Liver (tissue), 9 donors: ENCODE results near the gene NGF. TPM values are rescaled to one million over a fixed set of nuclear protein-coding genes. Genes with fewer than 3 reads are reported as not detected.

Source experiments
- DNase-seq: peaks from one replicate; pipeline ENCODE4 v3.0.0-alpha.2; 2017; ENCODE audit warnings: low spot score
- H3K27ac ChIP-seq, 2 donors: one replicate each; pipeline ENCODE4 v1.7.0; 2013; ENCODE audit warnings: inconsistent platforms in 2 of 2, low read length in 2 of 2, control low read depth in 1 of 2, low read depth in 1 of 2, mild to moderate bottlenecking in 1 of 2
- H3K27me3 ChIP-seq, 4 donors: one replicate each; pipeline versions ENCODE4 v1.6.1 to v1.7.0; 2013; ENCODE audit warnings: low read length in 3 of 4, inconsistent platforms in 1 of 4, mild to moderate bottlenecking in 1 of 4, moderate library complexity in 1 of 4; ENCODE audit not compliant: control insufficient read depth in 4 of 4, insufficient read depth in 4 of 4
- H3K36me3 ChIP-seq, 4 donors: one replicate each; pipeline versions ENCODE4 v1.6.1 to v1.7.0; 2013; ENCODE audit warnings: low read length in 3 of 4, mild to moderate bottlenecking in 3 of 4, low read depth in 1 of 4, moderate library complexity in 1 of 4; ENCODE audit not compliant: control insufficient read depth in 4 of 4, insufficient read depth in 3 of 4
- H3K4me1 ChIP-seq, 4 donors: one replicate each; pipeline versions ENCODE4 v1.6.1 to v1.7.0; 2013; ENCODE audit warnings: low read length in 3 of 4, mild to moderate bottlenecking in 3 of 4, moderate library complexity in 1 of 4; ENCODE audit not compliant: control insufficient read depth in 4 of 4, insufficient read depth in 4 of 4
- H3K4me3 ChIP-seq, 3 donors: one replicate each; pipeline versions ENCODE4 v1.6.1 to v1.7.0; 2013; ENCODE audit warnings: low read length in 3 of 3, control low read depth in 1 of 3, low read depth in 1 of 3, mild to moderate bottlenecking in 1 of 3
- H3K9ac ChIP-seq, 2 donors: one replicate each; pipeline ENCODE4 v1.7.0; 2013; ENCODE audit warnings: low read length in 2 of 2, mild to moderate bottlenecking in 2 of 2, moderate library complexity in 2 of 2, control low read depth in 1 of 2, low read depth in 1 of 2
- H3K9me3 ChIP-seq, 4 donors: one replicate each; pipeline versions ENCODE4 v1.6.1 to v1.7.0; 2013; ENCODE audit warnings: low read length in 3 of 4; ENCODE audit not compliant: control insufficient read depth in 4 of 4
- EGR1 ChIP-seq, 2 donors: IDR thresholded peaks; 2 replicates each; pipeline ENCODE4 v1.6.1; 2016 to 2018; ENCODE audit warnings: antibody characterized with exemption in 2 of 2, low read depth in 2 of 2
- FOXA1 ChIP-seq: IDR thresholded peaks from 2 replicates; pipeline ENCODE4 v1.6.1; 2016; ENCODE audit warnings: antibody characterized with exemption
- FOXA2 ChIP-seq: IDR thresholded peaks from 2 replicates; pipeline ENCODE4 v1.6.1; 2016; ENCODE audit warnings: antibody characterized with exemption
- GABPA ChIP-seq, 2 donors: IDR thresholded peaks in 1 of 2; conservative IDR thresholded peaks in 1 of 2; 2 replicates each; pipeline ENCODE4 v1.6.1; 2016; ENCODE audit warnings: antibody characterized with exemption in 2 of 2, mild to moderate bottlenecking in 1 of 2, moderate library complexity in 1 of 2
- HNF4A ChIP-seq, 2 donors: conservative IDR thresholded peaks; 2 replicates each; pipeline ENCODE4 v1.6.1; 2016; ENCODE audit warnings: antibody characterized with exemption in 2 of 2, mild to moderate bottlenecking in 2 of 2
- HNF4G ChIP-seq: IDR thresholded peaks from 2 replicates; pipeline ENCODE4 v1.6.1; 2016; ENCODE audit warnings: antibody characterized with exemption
- JUND ChIP-seq, 2 donors: IDR thresholded peaks; 2 replicates each; pipeline ENCODE4 v1.6.1; 2016; ENCODE audit warnings: antibody characterized with exemption in 2 of 2
- MAX ChIP-seq: IDR thresholded peaks from 2 replicates; pipeline ENCODE4 v1.6.1; 2016; ENCODE audit warnings: antibody characterized with exemption
- NR2F2 ChIP-seq: IDR thresholded peaks from 2 replicates; pipeline ENCODE4 v1.6.1; 2016; ENCODE audit warnings: antibody characterized with exemption
- RAD21 ChIP-seq, 2 donors: IDR thresholded peaks; 2 replicates each; pipeline ENCODE4 v1.6.1; 2016; ENCODE audit warnings: antibody characterized with exemption in 2 of 2, mild to moderate bottlenecking in 2 of 2
- RXRA ChIP-seq, 2 donors: IDR thresholded peaks; 2 replicates each; pipeline ENCODE4 v1.6.1; 2017 to 2018; ENCODE audit warnings: antibody characterized with exemption in 2 of 2, mild to moderate bottlenecking in 1 of 2
- SP1 ChIP-seq: IDR thresholded peaks from 2 replicates; pipeline ENCODE4 v1.6.1; 2018; ENCODE audit warnings: antibody characterized with exemption, mild to moderate bottlenecking
- TAF1 ChIP-seq: conservative IDR thresholded peaks from 2 replicates; pipeline ENCODE4 v1.6.1; 2016; ENCODE audit warnings: antibody characterized with exemption, mild to moderate bottlenecking
- YY1 ChIP-seq: IDR thresholded peaks from 2 replicates; pipeline ENCODE4 v1.6.1; 2016; ENCODE audit warnings: antibody characterized with exemption, mild to moderate bottlenecking
- WGBS: extraction: QIAGEN DNeasy Blood & Tissue Kit; methylation state at CpG from one replicate; pipeline ENCODE4 v1.1.7; 2013; 5-methylcytosine and 5-hydroxymethylcytosine counted together
- polyA plus RNA-seq, 2 donors: library from polyadenylated mRNA; stranded (reverse) in 1 of 2; unstranded in 1 of 2; fragments of 200-250 nt in 1 of 2; fragments of >200 nt in 1 of 2; fragmentation: Nextera tagmentation in 1 of 2; extraction: Ambion mirVana in 1 of 2; gene quantifications; one replicate each; pipeline versions ENCODE4 v1.2.1 to v1.2.3, GENCODE V29; 2013 to 2015
- total RNA-seq, 2 donors: library from RNA; depleted of rRNA; stranded (reverse); fragments of >200 nt; gene quantifications; one replicate each; pipeline ENCODE4 v1.2.3, GENCODE V29; 2014
- TF ChIP-seq, protein P1 (sequence below): fragments of 150-350 bp; IDR thresholded peaks from 2 replicates; pipeline ENCODE4 v1.5.1; 2017; ENCODE audit warnings: improper control_type of control experiment, low read depth, low read length; ENCODE audit not compliant: missing input control
- TF ChIP-seq, protein P2 (sequence below): IDR thresholded peaks from 2 replicates; pipeline ENCODE4 v1.6.1; 2016; ENCODE audit warnings: antibody characterized with exemption
- TF ChIP-seq, protein P3 (sequence below): IDR thresholded peaks from 2 replicates; pipeline ENCODE4 v1.6.1; 2016; ENCODE audit warnings: antibody characterized with exemption
- TF ChIP-seq, protein P4 (sequence below): IDR thresholded peaks from 2 replicates; pipeline ENCODE4 v1.6.1; 2016; ENCODE audit warnings: antibody characterized with exemption, mild to moderate bottlenecking
- donor health status: healthy.
- donor health status: healthy.
- donor health status: healthy.
- donor health status: healthy.
- donor health status: healthy.

NGF gene
- total and polyA plus RNA-seq, 4 donors, result 0.79 to 2.1 (median 1.2) TPM

GRCh38 chr1:115314765-115315164, 23.3 kb downstream of the NGF start:
- no peak overlapping the region for H3K4me3 ChIP-seq
- H3K9ac ChIP-seq, result no peak overlapping the region
- H3K36me3 ChIP-seq, result no peaks in the 10 kb centered on the region
- H3K4me1 ChIP-seq, result no peaks in the 10 kb centered on the region
- TF ChIP-seq, protein P1, sequence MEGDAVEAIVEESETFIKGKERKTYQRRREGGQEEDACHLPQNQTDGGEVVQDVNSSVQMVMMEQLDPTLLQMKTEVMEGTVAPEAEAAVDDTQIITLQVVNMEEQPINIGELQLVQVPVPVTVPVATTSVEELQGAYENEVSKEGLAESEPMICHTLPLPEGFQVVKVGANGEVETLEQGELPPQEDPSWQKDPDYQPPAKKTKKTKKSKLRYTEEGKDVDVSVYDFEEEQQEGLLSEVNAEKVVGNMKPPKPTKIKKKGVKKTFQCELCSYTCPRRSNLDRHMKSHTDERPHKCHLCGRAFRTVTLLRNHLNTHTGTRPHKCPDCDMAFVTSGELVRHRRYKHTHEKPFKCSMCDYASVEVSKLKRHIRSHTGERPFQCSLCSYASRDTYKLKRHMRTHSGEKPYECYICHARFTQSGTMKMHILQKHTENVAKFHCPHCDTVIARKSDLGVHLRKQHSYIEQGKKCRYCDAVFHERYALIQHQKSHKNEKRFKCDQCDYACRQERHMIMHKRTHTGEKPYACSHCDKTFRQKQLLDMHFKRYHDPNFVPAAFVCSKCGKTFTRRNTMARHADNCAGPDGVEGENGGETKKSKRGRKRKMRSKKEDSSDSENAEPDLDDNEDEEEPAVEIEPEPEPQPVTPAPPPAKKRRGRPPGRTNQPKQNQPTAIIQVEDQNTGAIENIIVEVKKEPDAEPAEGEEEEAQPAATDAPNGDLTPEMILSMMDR, result no peak
- TF ChIP-seq HNF4G (no peak), MAX (no peak), SP1 (no peak), GABPA (IDR thresholded peaks at IDR 0.05 in 1 of 2, conservative IDR thresholded peaks at IDR 0.05 in 1 of 2) (no peak), NR2F2 (no peak), YY1 (no peak)
- TF ChIP-seq, protein P2, sequence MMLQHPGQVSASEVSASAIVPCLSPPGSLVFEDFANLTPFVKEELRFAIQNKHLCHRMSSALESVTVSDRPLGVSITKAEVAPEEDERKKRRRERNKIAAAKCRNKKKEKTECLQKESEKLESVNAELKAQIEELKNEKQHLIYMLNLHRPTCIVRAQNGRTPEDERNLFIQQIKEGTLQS, result no peak
- WGBS, result 42% methylated on average over 3 of the region's 3 CpGs
- H3K9me3 ChIP-seq, result peaks cover 0 to 4% (median 0%) of the 10 kb centered on the region in 4 donors
- H3K27ac ChIP-seq, result no peak overlapping the region
- DNase-seq, result no peak
- peaks cover 0 to 4% (median 0%) of the 10 kb centered on the region in 4 donors for H3K27me3 ChIP-seq

DNA sequence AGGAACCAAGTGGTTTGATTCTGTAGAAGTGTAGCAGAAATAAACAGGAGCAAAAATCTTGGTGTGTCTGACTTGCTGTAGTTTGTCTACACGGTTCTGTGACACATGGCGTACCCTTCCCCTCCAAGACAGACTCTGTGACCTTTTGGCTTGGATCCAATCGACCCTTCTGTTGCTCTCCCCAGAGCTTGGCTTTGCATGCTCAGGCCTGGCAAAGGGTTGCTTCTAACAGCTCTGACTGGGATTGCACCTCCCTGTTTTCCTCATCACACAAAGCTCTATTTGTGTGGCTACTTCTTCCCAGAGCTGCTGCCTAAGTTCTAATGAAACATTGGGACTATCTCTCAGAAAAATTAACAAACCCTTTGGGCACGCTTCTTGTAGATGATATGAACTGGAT, 24.0 kb downstream of the NGF start:
- no peak for DNase-seq
- H3K27ac ChIP-seq, result no peak overlapping the region

More for the DNA sequence above, 24.0 kb downstream of the NGF start:
- H3K4me1 ChIP-seq, result no peaks in the 10 kb centered on the region
- 46% methylated on average over 4 of the region's 4 CpGs for WGBS
- no peak overlapping the region for H3K4me3 ChIP-seq
- no peaks in the 10 kb centered on the region for H3K36me3 ChIP-seq
- no peak for TF ChIP-seq RAD21 (IDR thresholded peaks at IDR 0.05)
- TF ChIP-seq GABPA (IDR thresholded peaks at IDR 0.05 in 1 of 2, conservative IDR thresholded peaks at IDR 0.05 in 1 of 2), result no peak
- TF ChIP-seq HNF4G, result no peak
- no peak for TF ChIP-seq TAF1
- no peak for TF ChIP-seq HNF4A (conservative IDR thresholded peaks at IDR 0.05)
- TF ChIP-seq, protein P3, sequence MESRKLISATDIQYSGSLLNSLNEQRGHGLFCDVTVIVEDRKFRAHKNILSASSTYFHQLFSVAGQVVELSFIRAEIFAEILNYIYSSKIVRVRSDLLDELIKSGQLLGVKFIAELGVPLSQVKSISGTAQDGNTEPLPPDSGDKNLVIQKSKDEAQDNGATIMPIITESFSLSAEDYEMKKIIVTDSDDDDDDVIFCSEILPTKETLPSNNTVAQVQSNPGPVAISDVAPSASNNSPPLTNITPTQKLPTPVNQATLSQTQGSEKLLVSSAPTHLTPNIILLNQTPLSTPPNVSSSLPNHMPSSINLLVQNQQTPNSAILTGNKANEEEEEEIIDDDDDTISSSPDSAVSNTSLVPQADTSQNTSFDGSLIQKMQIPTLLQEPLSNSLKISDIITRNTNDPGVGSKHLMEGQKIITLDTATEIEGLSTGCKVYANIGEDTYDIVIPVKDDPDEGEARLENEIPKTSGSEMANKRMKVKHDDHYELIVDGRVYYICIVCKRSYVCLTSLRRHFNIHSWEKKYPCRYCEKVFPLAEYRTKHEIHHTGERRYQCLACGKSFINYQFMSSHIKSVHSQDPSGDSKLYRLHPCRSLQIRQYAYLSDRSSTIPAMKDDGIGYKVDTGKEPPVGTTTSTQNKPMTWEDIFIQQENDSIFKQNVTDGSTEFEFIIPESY, result no peak
- TF ChIP-seq, protein P4, sequence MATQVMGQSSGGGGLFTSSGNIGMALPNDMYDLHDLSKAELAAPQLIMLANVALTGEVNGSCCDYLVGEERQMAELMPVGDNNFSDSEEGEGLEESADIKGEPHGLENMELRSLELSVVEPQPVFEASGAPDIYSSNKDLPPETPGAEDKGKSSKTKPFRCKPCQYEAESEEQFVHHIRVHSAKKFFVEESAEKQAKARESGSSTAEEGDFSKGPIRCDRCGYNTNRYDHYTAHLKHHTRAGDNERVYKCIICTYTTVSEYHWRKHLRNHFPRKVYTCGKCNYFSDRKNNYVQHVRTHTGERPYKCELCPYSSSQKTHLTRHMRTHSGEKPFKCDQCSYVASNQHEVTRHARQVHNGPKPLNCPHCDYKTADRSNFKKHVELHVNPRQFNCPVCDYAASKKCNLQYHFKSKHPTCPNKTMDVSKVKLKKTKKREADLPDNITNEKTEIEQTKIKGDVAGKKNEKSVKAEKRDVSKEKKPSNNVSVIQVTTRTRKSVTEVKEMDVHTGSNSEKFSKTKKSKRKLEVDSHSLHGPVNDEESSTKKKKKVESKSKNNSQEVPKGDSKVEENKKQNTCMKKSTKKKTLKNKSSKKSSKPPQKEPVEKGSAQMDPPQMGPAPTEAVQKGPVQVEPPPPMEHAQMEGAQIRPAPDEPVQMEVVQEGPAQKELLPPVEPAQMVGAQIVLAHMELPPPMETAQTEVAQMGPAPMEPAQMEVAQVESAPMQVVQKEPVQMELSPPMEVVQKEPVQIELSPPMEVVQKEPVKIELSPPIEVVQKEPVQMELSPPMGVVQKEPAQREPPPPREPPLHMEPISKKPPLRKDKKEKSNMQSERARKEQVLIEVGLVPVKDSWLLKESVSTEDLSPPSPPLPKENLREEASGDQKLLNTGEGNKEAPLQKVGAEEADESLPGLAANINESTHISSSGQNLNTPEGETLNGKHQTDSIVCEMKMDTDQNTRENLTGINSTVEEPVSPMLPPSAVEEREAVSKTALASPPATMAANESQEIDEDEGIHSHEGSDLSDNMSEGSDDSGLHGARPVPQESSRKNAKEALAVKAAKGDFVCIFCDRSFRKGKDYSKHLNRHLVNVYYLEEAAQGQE, result no peak
- TF ChIP-seq NR2F2, result no peak
- TF ChIP-seq EGR1 (IDR thresholded peaks at IDR 0.05; ENCODE audit: low read depth in 2 of 2), result no peak
- TF ChIP-seq RXRA (IDR thresholded peaks at IDR 0.05), result no peak
- no peak for TF ChIP-seq YY1
- no peak for TF ChIP-seq FOXA1
- no peak for TF ChIP-seq SP1
- TF ChIP-seq, protein P2, result no peak
- no peak for TF ChIP-seq FOXA2
- TF ChIP-seq MAX, result no peak
- TF ChIP-seq, protein P1, result no peak
- TF ChIP-seq JUND (IDR thresholded peaks at IDR 0.05), result no peak
- H3K9ac ChIP-seq, result no peak overlapping the region
- H3K27me3 ChIP-seq, result peaks cover 0 to 4% (median 0%) of the 10 kb centered on the region in 4 donors
- peaks cover 0 to 4% (median 0%) of the 10 kb centered on the region in 4 donors for H3K9me3 ChIP-seq
